CD4-positive, alpha-beta T cell treated with Interleukin-10 for 1 hour (primary cell): ENCODE results near the gene EZH1.

Source experiments
- DNase-seq: peaks from one replicate; pipeline ENCODE4 v3.0.0-alpha.2; 2020

EZH1 gene

GRCh38 chr17:42744806-42745617 is at the start of gene EZH1:
EZH1 (minus strand) TSS chr17:42745040; CDS start chr17:42728941, 16,099 bp downstream.
- peak; percentile 94 for DNase-seq

- DNase-seq: no peak
Observed at GRCh38 chr17:42792545-42792944, 47.7 kb upstream of the EZH1 start.

- DNase-seq: no peak
Observed at GRCh38 chr17:42791948-42792347, 47.1 kb upstream of the EZH1 start.

- DNase-seq: no peak
Observed at GRCh38 chr17:42787266-42787665, 42.4 kb upstream of the EZH1 start.

- DNase-seq: no peak
Observed at GRCh38 chr17:42784811-42785592, 40.2 kb upstream of the EZH1 start.

GRCh38 chr17:42784409-42784808 is 39.6 kb upstream of the EZH1 start:
- no peak for DNase-seq

GRCh38 chr17:42783791-42784138 is 38.9 kb upstream of the EZH1 start:
- DNase-seq: no peak

GRCh38 chr17:42783062-42783790 is 38.4 kb upstream of the EZH1 start:
- no peak for DNase-seq

GRCh38 chr17:42782166-42783061 is 37.6 kb upstream of the EZH1 start:
- no peak for DNase-seq

- DNase-seq: no peak
Observed at GRCh38 chr17:42781639-42782165, 36.9 kb upstream of the EZH1 start.

GRCh38 chr17:42780851-42781638 is 36.2 kb upstream of the EZH1 start:
- no peak for DNase-seq

GRCh38 chr17:42779936-42780850 is 35.4 kb upstream of the EZH1 start, which contains the start of gene WNK4:
WNK4 (plus strand) TSS chr17:42780610; CDS start chr17:42780699, 89 bp downstream.
- DNase-seq: no peak

- no peak for DNase-seq
Observed at GRCh38 chr17:42779304-42779935, 34.6 kb upstream of the EZH1 start.

GRCh38 chr17:42778570-42778969 is 33.7 kb upstream of the EZH1 start:
- no peak for DNase-seq

GRCh38 chr17:42775534-42776098 is 30.8 kb upstream of the EZH1 start:
- DNase-seq: no peak

- DNase-seq: no peak
Observed at GRCh38 chr17:42774066-42774745, 29.4 kb upstream of the EZH1 start.

GRCh38 chr17:42773290-42774035 is 28.6 kb upstream of the EZH1 start, which contains the start of gene VPS25:
VPS25 (plus strand) TSS chr17:42773449; CDS start chr17:42773476, 27 bp downstream.
- DNase-seq: peak; percentile 84

GRCh38 chr17:42772945-42773289 is 28.1 kb upstream of the EZH1 start:
- DNase-seq: no peak
